SKM-1 (cell line): ENCODE measurements around the gene TRAM2.

Source experiments
- DNase-seq: peaks from one replicate; lab custom pipeline; 2025; ENCODE audit not compliant: unreplicated experiment; lab: John Stamatoyannopoulos, UW

The TRAM2 gene

GRCh38 chr6:52595000-52595795 is 18.3 kb upstream of the TRAM2 start:
- DNase-seq = no peak

- DNase-seq = no peak
These were observed 17.4 kb upstream of the TRAM2 start for GRCh38 chr6:52594221-52594620.

GRCh38 chr6:52591832-52592231 is 15.0 kb upstream of the TRAM2 start:
- no peak for DNase-seq

DNA sequence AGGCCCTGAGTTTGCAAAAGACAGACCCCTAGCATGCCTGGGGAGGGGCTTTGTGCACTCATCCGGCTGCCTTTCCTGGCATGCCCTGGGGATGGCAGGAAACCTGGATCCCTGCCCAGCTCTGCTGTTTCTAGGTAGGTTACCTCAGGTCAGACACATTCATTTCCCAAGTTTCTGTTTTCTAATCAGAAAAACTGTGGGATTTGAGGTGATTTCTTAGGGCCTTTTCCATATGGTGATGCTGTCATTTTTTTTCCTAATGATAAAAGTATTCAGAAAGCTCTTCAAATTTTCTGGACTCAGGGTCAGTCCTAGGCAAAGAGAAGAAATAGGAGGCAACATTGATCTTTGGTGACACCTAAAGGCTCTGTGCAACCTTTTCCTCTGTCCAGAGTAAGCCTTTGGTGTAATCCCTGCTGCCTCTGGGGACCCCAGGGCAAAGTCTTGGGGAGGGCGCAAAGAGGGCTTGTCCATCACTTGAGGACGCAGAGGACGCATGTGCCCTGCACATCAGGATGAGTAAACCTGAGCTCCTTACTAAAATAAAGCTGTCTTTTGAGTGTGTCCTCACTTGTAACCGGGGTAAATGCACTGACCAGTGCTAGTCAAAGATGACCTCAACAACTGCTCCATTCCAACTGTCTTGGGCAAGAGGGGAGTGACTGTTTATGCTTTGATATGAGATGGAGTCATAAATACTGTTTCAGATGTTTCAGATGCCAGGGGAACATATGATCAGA is 13.5 kb upstream of the TRAM2 start:
- no peak for DNase-seq

DNA sequence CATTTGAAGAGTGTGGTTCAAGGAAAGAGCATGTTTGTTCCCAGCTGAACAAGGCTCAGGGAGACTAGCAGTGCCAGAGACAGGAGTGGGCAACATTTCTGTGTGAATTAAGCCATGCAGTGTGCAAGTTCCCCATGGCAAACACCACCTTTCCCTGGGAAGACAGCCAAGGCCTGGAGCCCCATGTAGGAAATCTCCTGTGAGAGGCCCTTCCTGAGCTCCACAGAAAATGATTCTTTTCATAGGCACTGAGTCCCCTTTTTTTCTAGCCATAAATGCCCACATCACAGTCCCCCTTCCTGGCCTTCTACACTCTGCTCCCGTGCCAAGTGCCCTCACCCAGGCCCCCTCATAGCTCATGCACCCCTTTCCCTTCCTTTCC is 11.8 kb upstream of the TRAM2 start:
- no peak for DNase-seq

DNA sequence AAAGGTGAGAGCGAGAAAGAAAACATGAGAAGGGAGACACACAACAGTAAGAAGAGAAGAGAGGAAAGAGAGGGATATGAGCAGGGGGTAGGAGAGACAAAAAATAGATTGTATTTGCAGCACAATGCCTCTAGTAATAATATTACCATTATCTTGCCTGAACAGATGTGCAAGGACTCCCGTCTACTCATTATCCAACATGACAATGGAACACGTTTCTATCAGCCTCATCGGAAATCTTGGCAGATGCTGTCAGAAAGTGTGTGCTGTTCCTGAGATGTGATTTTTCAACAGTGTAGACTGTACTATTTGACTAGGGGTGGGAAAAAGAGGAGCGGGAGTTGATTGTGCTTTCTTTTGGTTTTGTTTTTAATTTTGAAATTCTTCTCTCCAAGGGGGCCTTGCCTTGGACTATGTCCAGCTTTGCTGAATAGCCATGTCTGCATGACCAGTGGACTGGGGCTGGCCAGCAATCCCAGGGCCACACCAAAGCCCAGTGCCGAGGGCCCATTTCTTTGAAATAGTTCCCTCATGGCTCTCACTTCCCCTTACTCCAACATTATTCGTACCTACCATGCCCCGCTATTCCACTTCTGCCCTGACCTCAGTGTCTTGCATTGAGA is 11.3 kb upstream of the TRAM2 start:
- no peak for DNase-seq

GRCh38 chr6:52587001-52587400 is 10.1 kb upstream of the TRAM2 start:
- no peak for DNase-seq

GRCh38 chr6:52584203-52584602 is 7.3 kb upstream of the TRAM2 start:
- DNase-seq = no peak

GRCh38 chr6:52582996-52583395 is 6.1 kb upstream of the TRAM2 start:
- no peak for DNase-seq

DNA sequence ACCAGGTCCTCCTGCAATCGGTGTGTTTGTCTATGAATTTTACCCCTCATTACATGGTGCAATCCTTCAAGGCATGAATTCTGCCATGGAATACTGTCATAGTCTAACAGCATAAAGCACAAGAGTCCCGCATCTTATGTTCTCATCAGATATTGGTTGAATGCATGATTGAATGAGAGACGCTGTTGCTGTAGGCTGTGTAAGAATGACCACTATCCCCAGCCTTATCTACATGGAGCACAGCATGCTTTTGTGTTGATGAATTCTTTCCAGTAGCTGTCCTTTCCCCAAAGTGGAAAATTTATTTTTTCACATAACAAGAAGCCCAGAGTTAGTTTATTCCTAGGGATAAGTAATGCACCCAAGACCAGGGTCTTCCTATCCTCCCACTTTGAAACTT is 5.6 kb upstream of the TRAM2 start:
- DNase-seq = no peak

- no peak for DNase-seq
These were observed 4.0 kb upstream of the TRAM2 start for GRCh38 chr6:52580905-52581304.

DNA sequence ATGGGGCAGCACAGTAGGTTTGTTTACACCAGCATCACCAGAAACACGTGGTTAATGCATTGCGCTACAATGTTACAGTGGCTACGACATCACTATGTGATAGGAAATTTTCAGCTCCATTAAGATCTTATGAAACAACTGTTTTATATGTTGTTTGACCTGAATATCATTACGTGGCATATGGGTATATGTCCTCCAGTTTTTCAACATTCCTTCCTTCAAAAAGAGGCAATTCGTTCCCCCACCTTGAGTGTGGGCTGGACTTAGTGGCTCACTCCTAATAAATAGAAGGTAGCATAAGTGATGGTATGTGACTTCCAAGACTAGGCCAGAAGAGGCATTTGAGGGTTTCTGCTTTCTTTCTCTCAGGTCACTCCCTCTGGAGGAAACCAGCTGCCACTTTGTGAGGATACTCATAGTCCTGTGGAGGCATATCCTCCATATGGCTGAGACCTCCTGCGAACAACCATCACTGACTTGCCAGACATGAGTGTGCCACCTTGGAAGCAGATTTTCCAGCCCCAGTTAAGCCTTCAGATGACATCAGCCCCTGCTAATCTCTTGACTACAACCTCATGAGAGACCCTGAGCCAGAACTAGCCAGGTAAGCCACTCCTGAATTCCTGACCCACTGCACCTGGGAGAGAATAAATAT is 2.3 kb upstream of the TRAM2 start:
- DNase-seq = no peak

- peak; percentile 56 for DNase-seq
These were observed 1.1 kb upstream of the TRAM2 start for GRCh38 chr6:52577778-52578463.

- DNase-seq = peak; percentile 58
These were observed 353 bp downstream of the TRAM2 start for GRCh38 chr6:52576392-52577021.

DNA sequence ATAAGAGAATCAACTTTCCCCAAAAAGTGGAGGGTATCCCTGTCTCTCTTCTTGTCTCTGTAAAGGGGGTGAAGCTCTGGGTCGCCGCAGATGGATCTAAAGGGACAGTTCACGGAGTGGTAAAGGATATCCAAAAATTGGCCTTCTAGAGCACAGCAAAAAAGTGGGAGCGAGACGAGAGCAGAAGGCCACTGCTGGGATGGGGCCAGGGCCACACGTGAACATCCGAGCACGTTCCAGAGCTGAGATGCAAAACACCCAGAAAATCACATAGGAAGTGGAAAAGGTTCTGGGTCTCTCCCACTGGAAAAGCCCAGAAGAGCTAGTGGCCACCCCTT is 837 bp downstream of the TRAM2 start:
- DNase-seq = no peak

GRCh38 chr6:52575502-52575892 is 1.4 kb downstream of the TRAM2 start:
- DNase-seq = no peak

- DNase-seq = no peak
These were observed 2.0 kb downstream of the TRAM2 start for GRCh38 chr6:52574709-52575501.

GRCh38 chr6:52573295-52573694 is 3.6 kb downstream of the TRAM2 start:
- DNase-seq = no peak

GRCh38 chr6:52572536-52572935 is 4.3 kb downstream of the TRAM2 start:
- no peak for DNase-seq
